Activated CD8-positive, alpha-beta memory T cell treated with anti-CD3 and anti-CD28 coated beads for 4 hours (primary cell): ENCODE data around the gene AOPEP.

Experiments
- DNase-seq, 2 donors: peaks; one replicate each; pipeline ENCODE4 v3.0.0-alpha.2; 2020; ENCODE audit warnings: low read depth in 2 of 2

The AOPEP gene

GRCh38 chr9:94993160-94993820 is 266.8 kb downstream of the AOPEP start:
- no peak for DNase-seq

- no peak for DNase-seq
Observed at GRCh38 chr9:94993821-94994165, 267.3 kb downstream of the AOPEP start.

DNA sequence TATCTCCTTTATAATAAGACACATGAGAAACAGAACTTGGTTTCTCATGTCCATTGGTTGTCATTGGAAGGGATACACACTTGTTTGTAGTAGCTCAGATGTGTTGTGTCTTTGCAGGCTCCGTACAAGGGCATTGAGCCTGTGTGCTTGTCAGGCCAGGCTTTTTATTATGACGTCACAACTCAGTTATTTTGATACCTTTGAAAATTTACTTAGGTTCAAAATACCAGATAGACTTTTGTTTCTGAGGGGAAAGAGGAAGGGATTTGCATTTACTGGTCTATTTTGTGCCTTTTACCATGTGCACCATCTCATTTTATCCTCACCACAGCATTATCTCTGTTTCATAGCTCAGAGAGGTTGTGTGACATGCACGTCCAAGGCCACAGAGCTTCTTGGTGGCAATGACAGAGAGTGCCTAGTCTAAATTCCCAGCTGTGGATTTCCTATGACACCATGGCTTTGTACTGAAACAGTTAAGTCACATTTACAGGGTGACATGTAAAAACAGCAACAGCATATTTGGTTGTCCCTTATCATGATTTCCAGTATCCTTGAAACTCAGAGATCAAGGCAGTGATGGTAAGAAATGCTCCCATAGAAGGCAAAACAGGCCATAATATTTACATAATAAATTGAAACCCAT is 268.7 kb downstream of the AOPEP start:
- no peak for DNase-seq

DNA sequence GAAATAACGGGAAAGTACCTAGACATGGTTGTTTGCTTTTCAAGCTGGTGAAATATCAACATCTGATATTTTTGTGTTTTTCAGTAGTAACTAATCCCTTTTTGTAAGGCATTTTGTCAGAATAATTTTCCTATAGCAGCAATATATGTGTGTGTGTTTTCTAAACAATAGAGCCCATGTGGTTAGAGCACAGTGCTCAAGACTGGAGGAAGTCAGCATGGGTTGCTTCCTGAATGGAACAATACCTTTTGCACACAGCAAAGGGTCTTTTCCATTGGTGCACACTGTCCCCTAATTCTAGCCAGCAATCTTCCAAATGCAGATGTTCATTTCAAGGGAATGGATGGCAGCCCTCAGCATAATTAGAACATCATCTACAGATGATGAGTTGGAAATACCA is 270.1 kb downstream of the AOPEP start:
- no peak for DNase-seq

GRCh38 chr9:94997727-94998126 is 271.2 kb downstream of the AOPEP start:
- DNase-seq = no peak

DNA sequence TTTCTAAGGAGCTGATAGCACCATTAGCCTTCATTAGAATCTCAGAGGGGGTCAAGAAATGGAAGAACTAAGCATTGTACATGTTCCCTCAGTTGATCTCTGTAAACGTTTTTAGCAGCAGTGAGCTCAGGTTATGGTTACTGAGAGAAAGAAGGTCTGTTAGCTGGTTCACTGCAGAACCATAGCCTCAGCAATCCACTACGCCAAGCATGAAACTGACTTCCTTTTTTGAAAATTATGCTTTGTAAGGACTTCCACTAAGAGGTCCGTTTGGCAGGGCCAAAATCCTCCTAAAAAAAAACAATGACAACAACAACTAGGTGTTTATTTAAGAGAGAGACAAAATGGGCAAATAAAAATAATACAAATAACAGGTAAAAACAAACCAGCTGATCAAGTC is 273.3 kb downstream of the AOPEP start:
- DNase-seq = no peak

DNA sequence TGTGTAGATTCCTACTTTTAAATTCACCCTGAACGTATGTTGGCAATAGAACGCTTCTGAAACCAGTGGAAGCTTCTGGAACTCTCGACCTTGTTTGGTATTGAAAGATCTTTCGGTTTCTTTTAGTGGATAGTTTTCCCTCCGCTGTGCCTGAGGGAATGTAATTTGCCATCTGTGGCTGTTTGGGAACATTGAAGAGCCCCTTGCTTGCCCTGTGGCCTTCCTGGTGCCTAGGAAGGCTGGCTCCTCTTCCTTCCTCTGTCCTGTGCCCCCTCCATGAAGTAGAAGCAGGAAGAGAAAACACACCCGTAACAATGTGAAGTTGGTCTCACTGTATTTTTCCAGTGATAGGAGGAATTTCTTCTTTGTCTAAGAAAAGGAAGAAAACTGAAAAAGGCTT is 274.3 kb downstream of the AOPEP start:
- DNase-seq = no peak

DNA sequence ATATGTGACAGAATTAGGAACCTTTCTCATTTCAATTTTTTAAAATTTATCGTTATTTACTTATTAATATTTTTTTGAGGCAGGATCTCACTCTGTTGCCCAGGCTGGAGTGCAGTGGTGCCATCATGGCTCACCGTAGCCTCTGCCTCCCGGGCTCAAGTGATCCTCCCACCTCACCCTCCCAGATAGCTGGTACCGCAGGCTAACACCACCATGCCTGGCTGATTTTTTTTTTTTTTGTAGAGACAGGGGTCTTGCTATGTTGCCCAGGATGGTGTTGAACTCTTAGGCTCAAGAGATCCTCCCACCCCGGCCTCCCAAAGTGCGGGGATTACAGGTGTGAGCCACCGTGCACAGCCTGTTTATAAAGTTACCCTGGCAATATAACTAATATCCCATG is 275.2 kb downstream of the AOPEP start:
- DNase-seq = no peak

DNA sequence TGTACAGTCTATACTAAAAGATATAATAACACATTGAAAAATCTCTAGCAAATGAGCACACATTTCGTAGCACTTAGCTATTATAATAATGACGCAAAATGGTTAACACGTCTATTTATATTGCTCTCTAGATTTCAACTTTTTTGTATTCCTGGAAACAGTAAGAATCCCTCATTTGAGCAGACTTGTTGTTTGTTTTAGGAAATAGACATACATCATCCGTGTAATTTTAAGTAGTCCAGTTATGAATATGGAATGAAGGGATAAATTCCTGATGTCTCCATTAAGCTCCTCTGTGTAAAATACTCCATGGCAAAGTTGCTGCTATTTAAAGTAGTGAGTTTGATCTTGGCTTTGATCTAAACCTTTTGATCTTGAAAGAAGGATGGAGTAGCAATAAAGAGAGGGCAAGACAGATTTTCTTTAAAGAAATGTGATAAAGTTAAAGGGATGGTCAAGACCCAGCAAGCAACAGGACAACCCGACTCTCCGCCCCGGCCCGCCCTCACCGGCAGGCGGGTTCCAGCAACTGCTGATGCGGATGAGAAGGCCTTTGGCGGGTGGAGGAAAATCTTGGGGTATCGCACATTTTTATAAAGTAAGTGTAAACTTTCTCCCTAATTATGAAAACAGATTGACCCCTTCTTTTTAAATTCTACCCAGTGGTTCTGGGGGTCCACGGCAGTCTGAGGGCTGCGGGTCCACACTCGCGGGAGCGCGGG is 277.4 kb downstream of the AOPEP start:
- DNase-seq = no peak

GRCh38 chr9:95004411-95005277 is 278.1 kb downstream of the AOPEP start:
- no peak for DNase-seq

- no peak for DNase-seq
Observed at GRCh38 chr9:95005278-95006143, 279.0 kb downstream of the AOPEP start.

DNA sequence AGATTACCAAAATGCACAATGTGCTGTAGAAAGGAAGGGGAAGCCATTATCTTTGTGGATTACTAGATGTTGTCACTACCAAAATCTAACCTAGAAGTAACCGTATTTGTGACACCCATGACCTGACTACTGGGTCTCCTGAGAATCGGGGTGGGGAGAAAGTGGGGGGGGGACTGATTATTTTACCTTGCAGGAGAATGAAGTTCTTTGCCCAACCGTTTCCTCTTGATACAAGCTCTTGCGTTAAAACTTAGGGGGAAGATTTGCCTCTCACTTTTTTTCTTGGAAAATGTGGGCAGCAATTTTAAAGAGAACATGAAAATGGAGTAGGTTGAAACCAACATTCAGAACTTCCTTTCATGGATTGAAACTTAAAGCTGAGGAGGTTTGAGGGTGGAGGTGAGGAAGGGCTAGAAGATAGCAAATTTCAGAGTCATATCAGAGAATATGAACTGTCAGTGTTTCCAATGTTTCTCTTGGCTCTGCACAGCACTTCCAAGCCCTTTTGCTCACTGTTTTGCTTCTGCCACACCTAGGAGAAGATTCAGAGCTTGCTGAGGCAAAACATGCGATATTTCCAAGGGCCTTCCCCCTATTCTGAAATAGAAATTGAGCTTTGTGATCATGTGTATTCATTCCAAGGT is 280.8 kb downstream of the AOPEP start:
- no peak for DNase-seq

DNA sequence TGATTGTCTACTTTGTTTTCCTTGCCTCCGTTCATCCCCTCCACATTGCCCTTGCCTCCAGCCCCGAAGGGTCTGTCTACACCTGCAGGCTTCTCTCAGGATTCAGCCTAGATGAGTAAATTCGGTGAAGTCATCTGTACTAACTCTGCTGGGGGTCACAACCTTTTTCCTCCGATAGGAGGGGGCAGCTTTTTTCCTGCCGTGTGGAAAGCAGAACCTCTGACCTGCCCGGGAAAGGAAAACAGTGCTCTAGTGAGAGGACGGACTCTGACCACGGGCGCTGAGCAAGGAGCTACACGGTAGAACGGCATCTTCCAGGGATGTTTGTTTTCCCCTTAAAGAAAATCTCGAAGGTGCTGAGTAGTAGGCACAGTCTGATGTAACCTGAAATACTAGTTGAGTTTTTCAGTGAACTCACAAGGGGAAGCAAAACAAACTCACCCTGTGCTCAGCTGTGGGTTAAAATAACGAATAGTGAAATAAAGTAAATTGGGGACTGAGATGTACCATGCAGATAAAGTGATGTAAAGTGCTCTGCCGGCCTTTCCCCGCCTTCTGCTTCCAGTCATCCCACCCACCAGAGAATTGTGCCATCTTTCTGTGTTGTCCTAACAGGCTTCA is 281.8 kb downstream of the AOPEP start:
- DNase-seq = no peak

DNA sequence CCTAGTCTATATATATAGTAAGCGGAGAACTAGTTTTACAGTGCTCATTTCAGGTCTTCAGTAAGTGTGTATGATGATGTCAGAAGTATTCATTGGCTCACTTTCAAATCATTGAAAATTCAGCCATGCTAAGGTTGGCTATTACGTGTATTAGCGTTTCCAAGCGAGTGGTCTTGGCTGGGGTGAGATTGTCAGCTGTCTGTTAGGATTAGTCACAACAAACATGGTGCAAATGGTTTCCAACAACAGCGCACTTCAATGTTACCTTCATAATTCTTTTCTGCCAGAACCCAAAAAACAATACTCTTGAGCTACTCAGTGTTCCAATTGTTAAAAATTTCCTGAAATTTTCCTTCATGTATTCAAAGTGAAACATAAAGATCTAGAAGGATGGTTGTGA is 283.0 kb downstream of the AOPEP start:
- no peak for DNase-seq

DNA sequence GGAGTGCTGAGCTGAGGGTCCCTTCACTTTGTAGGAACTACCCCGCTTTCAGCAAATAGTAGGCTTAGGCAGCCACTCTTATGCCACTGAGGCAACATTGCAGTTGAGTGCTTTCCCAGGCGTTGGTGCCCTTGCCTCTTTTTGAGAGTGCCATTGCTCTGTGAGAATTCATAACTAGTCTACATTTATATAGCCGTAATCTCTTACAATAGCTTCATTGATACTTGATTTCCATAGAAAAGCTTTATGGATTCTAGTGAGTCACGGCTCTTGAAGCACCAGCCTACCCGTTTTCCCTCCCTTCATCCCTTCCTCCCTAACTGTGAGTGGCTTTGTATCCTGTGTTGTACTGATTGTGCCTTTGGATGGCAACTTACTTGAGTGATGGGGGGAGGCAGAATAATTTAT is 283.9 kb downstream of the AOPEP start:
- DNase-seq = no peak

DNA sequence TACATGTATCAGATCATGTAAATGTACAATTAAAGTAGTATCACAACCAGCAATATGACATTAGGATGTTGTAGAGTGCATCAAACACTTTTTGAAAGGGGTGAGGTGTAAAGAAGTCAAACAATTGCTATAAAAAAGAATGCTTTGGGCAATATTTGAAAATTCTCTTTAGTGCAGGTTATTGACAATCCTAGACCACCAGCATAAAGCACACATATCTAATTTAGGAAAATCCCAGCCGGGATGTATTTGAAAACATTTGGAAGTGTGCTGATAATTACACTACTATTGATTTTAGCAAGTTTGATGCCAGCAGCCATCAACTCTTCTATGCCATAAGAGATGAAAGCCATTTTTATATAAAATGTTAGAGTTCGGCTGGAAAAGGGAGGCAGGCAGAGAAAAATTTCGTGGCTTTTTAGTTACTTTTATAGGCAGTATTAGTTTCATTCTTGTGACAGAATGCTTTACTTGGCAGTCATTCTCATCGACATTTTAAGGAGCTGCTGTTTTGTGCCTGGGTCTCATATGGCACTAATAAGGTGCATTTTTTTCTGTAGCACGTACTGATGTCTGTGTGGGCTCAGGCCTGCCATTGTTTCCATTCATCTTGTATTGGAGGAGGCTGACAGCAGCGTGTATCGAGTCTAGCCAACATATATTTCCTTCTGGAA is 285.7 kb downstream of the AOPEP start:
- DNase-seq = no peak

DNA sequence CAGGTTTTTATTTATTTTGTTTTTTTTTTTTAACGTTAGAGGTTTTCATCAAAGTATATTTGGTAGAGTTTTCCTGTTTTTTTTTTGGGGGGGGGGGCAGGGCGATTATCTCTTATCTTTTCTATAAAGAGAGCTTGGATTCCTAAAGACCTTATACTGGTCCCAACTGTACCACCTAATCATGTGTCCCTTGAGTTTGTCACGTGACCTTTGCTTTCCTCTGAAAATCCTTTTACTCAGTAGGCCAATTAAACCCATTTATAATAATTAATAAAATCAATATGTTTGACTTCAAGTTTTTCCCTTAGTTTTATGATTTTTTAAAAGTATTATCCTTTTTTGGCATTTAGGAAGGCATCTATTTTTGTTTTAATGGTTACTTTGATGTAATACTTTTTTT is 286.4 kb downstream of the AOPEP start:
- no peak for DNase-seq

DNA sequence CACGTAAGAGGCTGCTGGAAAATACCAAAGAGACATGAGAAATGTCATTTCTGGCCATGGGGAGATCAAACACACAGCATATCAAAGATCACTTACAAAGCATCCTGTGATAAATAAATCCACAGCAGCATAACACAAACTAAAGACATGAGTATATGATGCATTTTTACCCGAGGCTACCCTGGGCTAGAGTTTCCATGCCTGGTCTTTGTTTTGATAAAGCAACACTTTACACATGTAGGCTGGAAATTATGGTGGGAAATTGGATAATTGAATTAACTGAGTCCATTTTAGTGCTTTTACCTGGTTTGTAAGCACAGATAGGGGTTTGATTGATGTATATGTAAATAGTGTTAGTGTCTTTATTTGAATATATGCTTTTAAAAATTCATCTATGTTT is 288.4 kb downstream of the AOPEP start:
- DNase-seq = no peak

- DNase-seq = no peak
Observed at GRCh38 chr9:95015569-95015968, 289.1 kb downstream of the AOPEP start.

DNA sequence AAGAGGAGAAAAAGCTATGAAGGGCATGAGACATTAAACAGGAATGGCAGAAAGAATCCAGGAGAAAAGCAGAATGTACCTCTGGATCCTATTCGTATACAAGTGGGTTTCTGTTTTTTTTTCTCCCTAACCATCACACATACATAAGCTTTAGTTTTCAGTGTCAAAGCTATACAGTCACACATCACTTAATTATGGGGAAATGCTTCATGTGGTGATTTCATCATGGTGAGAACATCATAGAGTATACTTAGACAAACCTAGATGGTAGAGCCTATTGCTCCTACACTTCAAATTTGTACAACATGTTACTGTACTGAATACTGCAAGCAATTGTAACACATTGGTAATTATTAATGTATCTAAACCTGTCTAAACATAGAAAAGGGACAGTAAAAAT is 290.6 kb downstream of the AOPEP start:
- no peak for DNase-seq
